K562 (cell line): Measurements from ENCODE around the gene LRRC25. TPM values are rescaled to one million over a fixed set of nuclear protein-coding genes. Genes with fewer than 3 reads are reported as not detected.
A peak's percentile ranks its signal among the peaks of the same experiment; 100 is the strongest.

Experiments
- ATAC-seq: fragments of 200-7000 bp; cut with Tn5 transposase; 3 replicates; pipeline ENCODE4 v1.9.1; 2020; ENCODE audit warnings: moderate library complexity
- BruUV-seq: library from RNA; stranded (reverse); fragments of 400-500 nt; replicated peaks from 2 replicates; lab custom pipeline; 2021; lab: Mats Ljungman, UMichigan
- CTCF ChIA-PET: fragments of 300-600 bp; formaldehyde crosslinking; extraction: SDS; loops from one replicate; lab custom pipeline; 2021; ENCODE audit warnings: low intra/inter-chr PET ratio; lab: Yijun Ruan, JAX
- POLR2A ChIA-PET: fragments of 300-600, 350-650 bp; sonication (Branson Sonifier 250); formaldehyde crosslinking; extraction: SDS; loops from one replicate; lab custom pipeline; 2021; ENCODE audit warnings: antibody characterized with exemption, inconsistent platforms; lab: Yijun Ruan, JAX
- DNase-seq, 4 experiments: peaks; one replicate each; pipeline versions ENCODE4 v3.0.0 to v3.0.0-alpha.2; 2011 to 2018; ENCODE audit warnings: low spot score in 3 of 4, mixed read lengths in 3 of 4; ENCODE audit errors: extremely low read depth in 1 of 4
- FAIRE-seq: peaks from 2 replicates; lab custom pipeline; 2011; peaks lifted over from hg19 to GRCh38; lab: Jason Lieb, UNC
- H2AFZ ChIP-seq: 2 replicates; pipeline ENCODE4 v1.6.0; 2011; ENCODE audit warnings: low read depth, low read length, control low read depth, inconsistent platforms
- H3K27ac ChIP-seq: fragments of 200-600 bp; 3 replicates; pipeline ENCODE4 v1.8.0; 2011; ENCODE audit warnings: low read depth, mild to moderate bottlenecking, control low read depth, inconsistent platforms, low read length, moderate library complexity, mixed read lengths; ENCODE audit errors: extremely low read depth
- H3K27me3 ChIP-seq, 2 experiments: fragments of 300-600 bp in 1 of 2; 2 replicates in 1 of 2; 3 replicates in 1 of 2; pipeline versions ENCODE4 v1.6.0 to v1.8.0; 2011; ENCODE audit warnings: inconsistent platforms in 2 of 2, low read length in 2 of 2, mild to moderate bottlenecking in 1 of 2, mixed read lengths in 1 of 2, moderate library complexity in 1 of 2; ENCODE audit not compliant: control insufficient read depth in 2 of 2, insufficient read depth in 2 of 2
- H3K36me3 ChIP-seq: fragments of 300-600 bp; 3 replicates; pipeline ENCODE4 v1.8.0; 2011; ENCODE audit warnings: mild to moderate bottlenecking, low read length, inconsistent platforms; ENCODE audit not compliant: control insufficient read depth, insufficient read depth
- H3K4me1 ChIP-seq, 2 experiments: fragments of 200-600 bp in 1 of 2; replicated peaks in 1 of 2; 2 replicates in 1 of 2; 3 replicates in 1 of 2; pipeline versions ENCODE4 v1.5.1 to v1.8.0; 2011; ENCODE audit warnings: inconsistent platforms in 2 of 2, low read length in 2 of 2, mild to moderate bottlenecking in 1 of 2, mixed read lengths in 1 of 2, moderate library complexity in 1 of 2; ENCODE audit not compliant: control insufficient read depth in 2 of 2, insufficient read depth in 2 of 2
- H3K4me2 ChIP-seq: 2 replicates; pipeline ENCODE4 v1.6.1; 2011; ENCODE audit warnings: low read length, control low read depth, inconsistent platforms, mixed read lengths; ENCODE audit not compliant: insufficient read depth
- H3K4me3 ChIP-seq: fragments of 200-600 bp; sonication (generic), shearing (Covaris generic); 2 replicates; pipeline ENCODE4 v1.5.1; 2016; ENCODE audit warnings: control low read depth, inconsistent platforms
- H3K79me2 ChIP-seq: fragments of 200-600 bp; 3 replicates; pipeline ENCODE4 v1.8.0; 2011; ENCODE audit warnings: low read length, inconsistent platforms; ENCODE audit not compliant: control insufficient read depth, insufficient read depth
- H3K9ac ChIP-seq, 2 experiments: 2 replicates each; pipeline versions ENCODE4 v1.6.0 to v1.6.1; 2011; ENCODE audit warnings: low read depth in 2 of 2, low read length in 2 of 2, control low read depth in 1 of 2, inconsistent platforms in 1 of 2, mild to moderate bottlenecking in 1 of 2, mixed read lengths in 1 of 2; ENCODE audit not compliant: insufficient read depth in 1 of 2
- H3K9me1 ChIP-seq: one replicate; pipeline ENCODE4 v1.6.0; 2011; ENCODE audit warnings: inconsistent platforms, mild to moderate bottlenecking, low read length, moderate library complexity; ENCODE audit not compliant: control insufficient read depth, insufficient read depth
- H3K9me3 ChIP-seq: replicated peaks from 2 replicates; pipeline ENCODE4 v1.5.1; 2011; ENCODE audit warnings: low read depth, low read length, inconsistent platforms; ENCODE audit not compliant: control insufficient read depth, insufficient read depth
- H4K20me1 ChIP-seq: replicated peaks from 2 replicates; pipeline ENCODE4 v1.6.1; 2011; ENCODE audit warnings: low read length, inconsistent platforms, mixed read lengths; ENCODE audit not compliant: control insufficient read depth, insufficient read depth
- CBFA2T3 ChIP-seq: fragments of 450-650 bp; IDR thresholded peaks from 2 replicates; pipeline ENCODE4 v1.6.1; 2017
- CHD1 ChIP-seq: fragments of 200-600 bp; sonication (generic); IDR thresholded peaks from one replicate; pipeline ENCODE4 v1.6.1; 2012; ENCODE audit warnings: mild to moderate bottlenecking, moderate library complexity, low read length, inconsistent platforms
- ILF3 ChIP-seq: fragments of 450-650 bp; IDR thresholded peaks from 2 replicates; pipeline ENCODE4 v1.6.1; 2018; ENCODE audit warnings: antibody characterized with exemption, mild to moderate bottlenecking, moderate library complexity, borderline replicate concordance
- RBM22 ChIP-seq: fragments of 200-400 bp; formaldehyde crosslinking; IDR thresholded peaks from 2 replicates; pipeline ENCODE4 v1.6.1; 2018; ENCODE audit warnings: low read length, low read depth; ENCODE audit not compliant: poor library complexity, severe bottlenecking
- ZEB2 ChIP-seq: fragments of 450-650 bp; IDR thresholded peaks from 2 replicates; pipeline ENCODE4 v1.6.1; 2016
- ZFX ChIP-seq: sonication (generic); formaldehyde crosslinking; IDR thresholded peaks from 2 replicates; pipeline ENCODE4 v1.8.0; 2022; ENCODE audit warnings: mild to moderate bottlenecking, missing genetic modification reagents, moderate library complexity
- WGBS: fragments of 100-300 bp; shearing (Covaris generic); methylation state at CpG from one replicate; pipeline ENCODE4 v1.1.6; 2016; ENCODE audit warnings: low coverage, mixed read lengths; ENCODE audit not compliant: insufficient coverage; ENCODE audit errors: missing lambda C conversion rate; 5-methylcytosine and 5-hydroxymethylcytosine counted together
- in situ Hi-C: fragments of 300-500 bp; cut with MboI; formaldehyde crosslinking; loops from 4 replicates; pipeline ENCODE4 v1.15.0; 2018; ENCODE audit warnings: inconsistent platforms, mixed read lengths
- intact Hi-C: fragments of 100-400 bp; cut with micrococcal nuclease; formaldehyde crosslinking; loops from 2 replicates; pipeline ENCODE4 v1.14.2; 2022
- polyA plus RNA-seq, 8 experiments: library from polyadenylated mRNA; depleted of rRNA in 4 of 8; stranded (reverse) in 5 of 8; unstranded in 3 of 8; fragments of >200 nt; fragmentation: Nextera tagmentation in 2 of 8; fragmentation: Illumina TruSeq in 1 of 8; extraction: Ambion mirVana in 2 of 8; extraction: Trizol in 1 of 8; gene quantifications; 2 replicates each; pipeline versions ENCODE4 v1.2.1 to v1.2.3, GENCODE V29; 2011 to 2014; ENCODE audit warnings: inconsistent platforms in 1 of 8, missing spikeins in 1 of 8
- total RNA-seq, 7 experiments: library from RNA; depleted of rRNA in 6 of 7; stranded (reverse); fragments of >200 nt in 6 of 7; fragmentation: Illumina TruSeq in 2 of 7; extraction: Trizol in 2 of 7; gene quantifications; 2 replicates each; pipeline versions ENCODE4 v1.2.1 to v1.2.3, GENCODE V29; 2011 to 2021; ENCODE audit warnings: low replicate concordance in 1 of 7
- TF ChIP-seq, protein P1 (sequence below): fragments of 150-350 bp; conservative IDR thresholded peaks from 2 replicates; pipeline ENCODE4 v1.6.1; 2014; ENCODE audit warnings: low read length

LRRC25 gene
- total and polyA plus RNA-seq, 9 of the 15 experiments (the other 6 are each of a cell fraction or from before 2014, with no cell fraction given) = 0.07 to 0.36 (median 0.10) TPM; not detected in 3

DNA sequence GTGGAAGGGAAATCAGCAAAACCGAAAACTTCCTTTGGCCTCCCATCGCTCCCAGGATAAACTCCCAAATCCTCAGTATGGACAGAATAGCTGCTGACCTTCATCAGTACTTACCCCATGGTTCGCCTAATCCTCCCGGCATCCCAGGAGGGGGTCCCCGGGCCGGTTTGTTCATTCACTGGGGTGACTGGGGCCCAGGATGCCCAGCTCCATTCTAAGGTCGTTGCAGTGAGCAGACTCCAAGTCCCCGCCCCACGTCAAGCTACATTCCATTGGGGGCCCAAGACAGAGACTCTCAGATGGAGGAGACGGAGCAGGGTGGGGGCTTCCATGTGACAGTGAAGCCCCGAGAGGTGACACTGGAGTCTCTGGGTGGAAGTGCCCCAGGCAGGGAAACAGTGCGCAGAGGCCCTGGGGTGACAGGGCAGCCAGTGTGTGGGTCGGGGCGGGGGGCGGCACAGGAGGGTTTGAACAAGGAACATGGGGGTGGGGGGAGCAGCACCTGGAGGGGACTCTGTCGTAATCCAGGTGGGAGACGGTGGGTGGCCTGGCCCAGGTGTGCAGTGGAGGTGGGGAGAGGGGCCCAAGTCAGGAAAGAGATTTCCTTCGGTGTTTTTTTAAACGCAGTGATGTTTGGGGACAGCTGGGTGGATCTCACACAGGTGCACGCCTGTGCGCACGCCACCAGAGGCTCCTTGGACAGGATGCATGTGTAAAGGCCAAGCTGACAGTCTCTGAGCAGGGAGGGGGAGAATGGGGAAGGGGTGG lies 26.9 kb upstream of the LRRC25 start:
- no peak for TF ChIP-seq ILF3
- TF ChIP-seq CHD1 = no peak
- no peak for TF ChIP-seq ZFX
- TF ChIP-seq CBFA2T3 = no peak
- TF ChIP-seq, protein P1, sequence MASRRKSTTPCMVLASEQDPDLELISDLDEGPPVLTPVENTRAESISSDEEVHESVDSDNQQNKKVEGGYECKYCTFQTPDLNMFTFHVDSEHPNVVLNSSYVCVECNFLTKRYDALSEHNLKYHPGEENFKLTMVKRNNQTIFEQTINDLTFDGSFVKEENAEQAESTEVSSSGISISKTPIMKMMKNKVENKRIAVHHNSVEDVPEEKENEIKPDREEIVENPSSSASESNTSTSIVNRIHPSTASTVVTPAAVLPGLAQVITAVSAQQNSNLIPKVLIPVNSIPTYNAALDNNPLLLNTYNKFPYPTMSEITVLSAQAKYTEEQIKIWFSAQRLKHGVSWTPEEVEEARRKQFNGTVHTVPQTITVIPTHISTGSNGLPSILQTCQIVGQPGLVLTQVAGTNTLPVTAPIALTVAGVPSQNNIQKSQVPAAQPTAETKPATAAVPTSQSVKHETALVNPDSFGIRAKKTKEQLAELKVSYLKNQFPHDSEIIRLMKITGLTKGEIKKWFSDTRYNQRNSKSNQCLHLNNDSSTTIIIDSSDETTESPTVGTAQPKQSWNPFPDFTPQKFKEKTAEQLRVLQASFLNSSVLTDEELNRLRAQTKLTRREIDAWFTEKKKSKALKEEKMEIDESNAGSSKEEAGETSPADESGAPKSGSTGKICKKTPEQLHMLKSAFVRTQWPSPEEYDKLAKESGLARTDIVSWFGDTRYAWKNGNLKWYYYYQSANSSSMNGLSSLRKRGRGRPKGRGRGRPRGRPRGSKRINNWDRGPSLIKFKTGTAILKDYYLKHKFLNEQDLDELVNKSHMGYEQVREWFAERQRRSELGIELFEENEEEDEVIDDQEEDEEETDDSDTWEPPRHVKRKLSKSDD = no peak
- no peak for TF ChIP-seq ZEB2
- no peak for TF ChIP-seq RBM22
- no peaks in the 10 kb centered on the region for H3K9me1 ChIP-seq
- FAIRE-seq (no peak), ATAC-seq (no peak), DNase-seq (no peak)
- peaks cover 56% of the 10 kb centered on the region; the same call in 2 of the 3 replicates for H3K36me3 ChIP-seq
- peaks cover 23% of the 10 kb centered on the region for H4K20me1 ChIP-seq
- H3K4me2 ChIP-seq = no peak overlapping the region
- no peak overlapping the region for H3K27ac ChIP-seq
- in situ Hi-C loops (no loop called here), intact Hi-C loops (no loop called here)
- H3K9me3 ChIP-seq = no peaks in the 10 kb centered on the region
- POLR2A ChIA-PET = interaction anchor here (0.6 to 0.7 kb wide), 2 partner anchors 11 to 12 kb away, joined by 3 read pairs; no protein-coding TSS in a partner anchor
- H3K27me3 ChIP-seq = no peaks in the 10 kb centered on the region
- H3K4me3 ChIP-seq = no peak overlapping the region
- H3K79me2 ChIP-seq = peaks cover 80% of the 10 kb centered on the region
- peak overlapping the region in 1 of 2 experiments; percentile 41; a peak in 2 of 4 replicates for H3K9ac ChIP-seq
- H2AFZ ChIP-seq = no peak overlapping the region
- peaks cover 26 to 97% of the 10 kb centered on the region in 2 experiments for H3K4me1 ChIP-seq
- WGBS = 86% methylated on average over 19 of the region's 22 CpGs
- BruUV-seq = no TSS peak
- CTCF ChIA-PET = no interaction called here
